ENCODE results near the gene UBA52. TPM values are rescaled to one million over a fixed set of nuclear protein-coding genes. Genes with fewer than 3 reads are reported as not detected.
"Not testable (repeated sequence)": the region's sequence is repeated elsewhere in the genome, so short reads cannot be mapped to it uniquely, and the experiment has no call there.

The UBA52 gene
- total RNA-seq, 1 donor from 2014 or later, result 586 TPM

- H3K27me3 ChIP-seq (ENCODE audit: control insufficient read depth, insufficient read depth, low read length), result no peaks in the 10 kb centered on the region
- no peak for TF ChIP-seq CTCF (IDR thresholded peaks at IDR 0.05; ENCODE audit: insufficient read depth, low read length, severe bottlenecking)
Observed at GRCh38 chr19:18597809-18598660, 26.4 kb downstream of the UBA52 start.

DNA sequence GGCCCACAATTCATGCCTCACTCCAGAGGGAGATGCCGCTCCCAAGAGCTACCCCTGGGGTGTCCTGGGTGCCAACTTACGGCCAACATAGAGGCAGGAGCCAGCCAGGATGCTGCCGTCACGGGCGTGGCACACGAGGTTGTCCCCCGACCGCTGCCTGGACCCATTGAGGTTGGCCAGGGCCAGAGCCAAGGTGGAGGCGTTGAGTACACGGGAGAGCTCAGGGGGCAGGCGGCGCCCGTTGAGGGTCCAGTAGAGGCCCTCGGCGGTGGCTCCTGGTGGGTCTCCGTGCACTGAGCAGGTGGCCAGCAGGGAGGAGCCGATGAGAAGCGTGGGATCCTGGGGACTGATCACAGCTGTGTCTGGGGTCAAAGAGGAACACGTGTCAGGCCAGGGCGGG lies 27.8 kb downstream of the UBA52 start:
- TF ChIP-seq CTCF (IDR thresholded peaks at IDR 0.05; ENCODE audit: insufficient read depth, low read length, severe bottlenecking), result no peak

More at GRCh38 chr19:18597809-18598660, 26.4 kb downstream of the UBA52 start:
- no peaks in the 10 kb centered on the region for H3K36me3 ChIP-seq (ENCODE audit: control insufficient read depth, insufficient read depth, low read length)
- DNase-seq (ENCODE audit: low read depth), result no peak
- no peak overlapping the region for H3K4me3 ChIP-seq (ENCODE audit: low read depth, low read length)
- FAIRE-seq, result no peak

DNA sequence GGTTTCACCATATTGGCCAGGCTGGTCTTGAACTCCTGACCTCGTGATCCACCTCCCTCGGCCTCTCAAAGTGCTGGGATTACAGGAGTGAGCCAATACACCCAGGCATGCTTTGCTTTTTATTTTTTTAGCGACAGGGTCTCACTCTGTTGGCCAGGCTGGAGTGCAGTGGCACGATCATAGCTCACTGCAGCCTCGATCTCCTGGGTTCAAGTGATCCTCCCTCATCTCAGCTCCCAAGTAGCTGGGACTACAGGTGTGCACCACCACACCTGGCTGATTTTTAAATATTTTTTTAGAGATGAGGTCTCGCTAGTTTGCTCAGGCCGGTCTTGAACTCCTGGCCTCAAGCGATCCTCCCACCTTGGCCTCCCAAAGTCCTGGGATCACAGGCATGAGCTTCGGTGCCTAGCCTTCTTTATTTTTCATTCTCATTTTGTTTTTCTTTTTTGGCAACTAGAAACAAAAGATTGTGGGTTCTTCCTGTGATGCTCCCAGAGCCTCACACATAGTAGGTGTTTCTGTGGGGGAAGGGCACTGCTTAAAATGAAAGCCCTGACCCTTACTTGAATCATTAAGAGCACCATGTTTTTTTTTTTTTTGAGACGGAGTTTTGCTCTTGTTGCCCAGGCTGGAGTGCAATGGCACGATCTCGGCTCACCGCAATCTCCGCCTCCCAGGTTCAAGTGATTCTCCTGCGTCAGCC lies 29.2 kb downstream of the UBA52 start:
- not testable (repeated sequence) for H3K27me3 ChIP-seq (ENCODE audit: control insufficient read depth, insufficient read depth, low read length); H3K36me3 ChIP-seq (ENCODE audit: control insufficient read depth, insufficient read depth, low read length); H3K4me3 ChIP-seq (ENCODE audit: low read depth, low read length); FAIRE-seq; DNase-seq (ENCODE audit: low read depth)

More for the DNA sequence above, 27.8 kb downstream of the UBA52 start:
- no peaks in the 10 kb centered on the region for H3K36me3 ChIP-seq (ENCODE audit: control insufficient read depth, insufficient read depth, low read length)
- DNase-seq (ENCODE audit: low read depth) (no peak), FAIRE-seq (no peak)
- H3K27me3 ChIP-seq (ENCODE audit: control insufficient read depth, insufficient read depth, low read length), result peaks cover 1% of the 10 kb centered on the region
- H3K4me3 ChIP-seq (ENCODE audit: low read depth, low read length), result no peak overlapping the region

DNA sequence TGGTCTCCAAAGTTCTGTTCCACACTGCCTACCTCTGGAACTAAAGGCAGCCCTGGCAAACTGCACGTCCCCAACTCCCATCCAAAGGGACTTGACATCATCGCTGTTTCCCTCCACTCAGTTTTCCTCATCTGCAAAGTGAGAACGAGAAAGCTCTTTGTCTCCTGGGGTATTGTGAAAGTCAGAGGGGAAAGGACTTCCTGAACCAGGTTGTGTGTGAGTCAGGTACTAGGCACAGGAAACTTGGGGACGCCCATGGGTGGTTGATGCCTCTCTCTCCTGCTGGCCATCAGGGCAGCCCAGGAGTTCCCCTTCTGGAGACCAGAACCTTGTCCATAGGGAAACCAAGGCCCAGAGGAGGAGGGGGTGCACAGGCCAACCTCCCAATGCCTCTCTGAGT lies 30.2 kb downstream of the UBA52 start:
- DNase-seq (ENCODE audit: low read depth) (peak; percentile 53), FAIRE-seq (no peak)
- no peaks in the 10 kb centered on the region for H3K36me3 ChIP-seq (ENCODE audit: control insufficient read depth, insufficient read depth, low read length)
- H3K27me3 ChIP-seq (ENCODE audit: control insufficient read depth, insufficient read depth, low read length), result peaks cover 5% of the 10 kb centered on the region
- TF ChIP-seq CTCF (IDR thresholded peaks at IDR 0.05; ENCODE audit: insufficient read depth, low read length, severe bottlenecking), result no peak
- no peak overlapping the region for H3K4me3 ChIP-seq (ENCODE audit: low read depth, low read length)

DNA sequence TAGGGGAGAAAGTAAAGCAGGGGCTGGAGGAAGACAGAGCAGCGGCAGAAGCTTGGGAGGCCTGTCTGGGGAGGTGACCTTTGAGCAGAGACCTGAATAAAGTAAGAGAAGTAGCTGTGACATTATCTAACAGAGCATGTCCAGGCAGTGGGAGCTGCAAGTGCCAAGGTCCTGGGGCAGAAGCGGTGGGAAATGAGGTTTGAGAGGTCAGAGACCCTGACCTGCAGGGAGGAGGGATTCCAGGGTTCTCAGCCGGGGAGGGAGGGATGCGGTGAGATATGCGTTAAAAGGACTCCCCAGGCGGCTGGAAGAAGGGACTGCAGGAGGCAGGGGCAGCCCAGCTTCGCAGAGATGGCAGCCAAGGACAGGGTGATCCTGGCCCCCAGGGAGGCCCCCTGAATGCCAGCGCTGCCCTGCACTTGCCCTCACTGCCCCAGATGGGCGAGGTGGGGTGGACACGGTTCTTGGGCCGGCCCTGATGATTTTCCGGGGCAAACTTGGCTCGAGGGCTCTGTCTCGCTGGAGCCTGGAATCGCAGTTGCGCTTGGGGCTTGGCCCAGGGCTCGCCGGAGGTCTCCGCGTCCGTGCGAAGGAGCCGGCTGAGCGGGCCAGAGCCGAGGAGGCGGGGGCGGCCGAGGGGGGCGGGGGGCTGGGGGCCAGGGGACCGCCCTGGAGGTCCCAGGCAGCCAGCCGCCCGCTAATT lies 31.7 kb downstream of the UBA52 start:
- DNase-seq (ENCODE audit: low read depth), result no peak
- Histone ChIP-seq H3K27me3 (ENCODE audit: control insufficient read depth, insufficient read depth, low read length) (peaks cover 12% of the 10 kb centered on the region), H3K4me3 (ENCODE audit: low read depth, low read length) (no peak overlapping the region), H3K36me3 (ENCODE audit: control insufficient read depth, insufficient read depth, low read length) (no peaks in the 10 kb centered on the region)
- FAIRE-seq, result no peak
- TF ChIP-seq CTCF (IDR thresholded peaks at IDR 0.05; ENCODE audit: insufficient read depth, low read length, severe bottlenecking), result no peak

All from bronchial epithelial cell (primary cell).